ENCODE data around the gene PRELP.

PRELP gene

DNA sequence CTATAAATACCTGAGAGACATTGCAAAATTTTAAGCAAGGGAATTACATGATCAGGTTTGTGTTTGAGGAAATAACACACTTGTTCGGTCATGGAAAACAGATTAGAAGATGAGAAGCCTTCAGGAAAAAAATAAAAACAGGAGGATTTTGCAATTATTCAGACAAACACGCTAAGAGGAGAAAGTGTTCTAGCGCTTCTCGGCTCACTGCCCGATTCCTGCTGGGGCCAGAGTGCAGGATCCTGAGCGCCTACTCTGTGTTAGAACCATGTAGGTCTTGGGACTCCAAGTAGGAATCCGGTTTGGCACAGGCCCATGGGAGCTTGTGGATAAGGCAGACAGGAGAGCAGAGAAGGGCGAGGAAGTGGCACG lies 8.1 kb upstream of the PRELP start:
- TF ChIP-seq ZFX (IDR thresholded peaks at IDR 0.05; ENCODE audit: borderline replicate concordance), result no peak
- TF ChIP-seq, protein P1, sequence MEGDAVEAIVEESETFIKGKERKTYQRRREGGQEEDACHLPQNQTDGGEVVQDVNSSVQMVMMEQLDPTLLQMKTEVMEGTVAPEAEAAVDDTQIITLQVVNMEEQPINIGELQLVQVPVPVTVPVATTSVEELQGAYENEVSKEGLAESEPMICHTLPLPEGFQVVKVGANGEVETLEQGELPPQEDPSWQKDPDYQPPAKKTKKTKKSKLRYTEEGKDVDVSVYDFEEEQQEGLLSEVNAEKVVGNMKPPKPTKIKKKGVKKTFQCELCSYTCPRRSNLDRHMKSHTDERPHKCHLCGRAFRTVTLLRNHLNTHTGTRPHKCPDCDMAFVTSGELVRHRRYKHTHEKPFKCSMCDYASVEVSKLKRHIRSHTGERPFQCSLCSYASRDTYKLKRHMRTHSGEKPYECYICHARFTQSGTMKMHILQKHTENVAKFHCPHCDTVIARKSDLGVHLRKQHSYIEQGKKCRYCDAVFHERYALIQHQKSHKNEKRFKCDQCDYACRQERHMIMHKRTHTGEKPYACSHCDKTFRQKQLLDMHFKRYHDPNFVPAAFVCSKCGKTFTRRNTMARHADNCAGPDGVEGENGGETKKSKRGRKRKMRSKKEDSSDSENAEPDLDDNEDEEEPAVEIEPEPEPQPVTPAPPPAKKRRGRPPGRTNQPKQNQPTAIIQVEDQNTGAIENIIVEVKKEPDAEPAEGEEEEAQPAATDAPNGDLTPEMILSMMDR (IDR thresholded peaks at IDR 0.05), result no peak
- no peak overlapping the region for H3K27ac ChIP-seq

DNA sequence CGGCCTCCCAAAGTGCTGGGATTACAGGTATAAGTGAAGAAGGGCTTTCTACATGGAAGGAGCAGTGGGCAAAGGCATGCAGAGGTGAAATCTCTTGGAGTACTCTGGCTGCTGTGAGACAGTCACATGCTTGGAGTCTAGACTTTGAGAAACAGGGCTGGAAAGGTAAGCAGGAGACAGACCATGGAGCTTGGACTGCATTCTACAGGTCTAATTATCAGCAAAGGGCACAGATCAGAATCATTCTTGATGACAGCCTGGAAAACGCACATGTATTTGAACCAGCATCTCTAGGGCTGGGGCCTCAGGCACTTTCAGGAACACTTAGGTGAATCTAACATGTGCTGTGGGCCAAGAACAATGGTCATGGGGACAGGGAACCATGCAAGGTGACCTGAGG lies 7.3 kb upstream of the PRELP start:
- TF ChIP-seq, protein P1 (IDR thresholded peaks at IDR 0.05), result no peak
- TF ChIP-seq ZFX (IDR thresholded peaks at IDR 0.05; ENCODE audit: borderline replicate concordance), result no peak
- no peak overlapping the region for H3K27ac ChIP-seq

DNA sequence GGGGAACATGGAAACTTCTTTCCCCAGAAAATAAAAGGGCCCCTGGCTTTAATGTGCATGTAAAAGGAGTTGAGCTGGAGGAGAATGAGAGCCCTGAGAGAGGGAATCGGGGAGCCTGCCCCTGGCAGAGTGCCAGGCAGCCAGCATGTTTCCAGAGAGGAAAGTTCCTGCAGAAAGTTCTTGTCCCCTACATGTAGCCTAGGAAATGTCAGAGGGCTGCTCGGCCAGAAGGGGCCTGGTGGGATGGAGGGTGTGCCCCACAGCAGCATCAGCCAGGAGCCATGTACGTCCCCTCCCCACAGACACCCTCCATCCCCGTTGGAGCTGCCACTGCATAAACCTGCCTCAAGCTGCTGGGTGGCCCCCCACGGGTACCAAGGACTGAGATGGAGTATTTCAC lies 5.4 kb upstream of the PRELP start:
- no peak overlapping the region for H3K27ac ChIP-seq
- TF ChIP-seq, protein P1 (IDR thresholded peaks at IDR 0.05), result no peak
- TF ChIP-seq ZFX (IDR thresholded peaks at IDR 0.05; ENCODE audit: borderline replicate concordance), result no peak

DNA sequence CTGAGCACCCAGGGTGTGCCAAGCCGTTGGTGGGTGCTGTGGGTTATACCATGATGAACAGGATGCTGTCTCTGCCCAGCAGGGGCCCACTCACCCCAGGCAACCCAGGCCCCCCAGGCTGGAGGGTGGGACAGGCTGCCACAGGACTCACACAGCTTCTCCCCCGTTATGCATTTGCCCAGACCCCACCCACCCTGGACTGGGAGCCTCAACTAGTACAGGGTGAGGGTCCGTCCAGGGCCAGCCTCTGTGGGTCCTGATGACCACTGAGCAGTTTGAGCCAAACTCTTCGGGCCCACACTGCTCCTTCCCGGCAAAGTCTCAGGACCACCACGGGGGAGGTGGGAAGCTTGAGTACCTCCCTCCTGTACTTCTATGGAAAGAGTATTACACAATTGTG lies 3.8 kb upstream of the PRELP start:
- TF ChIP-seq, protein P1 (IDR thresholded peaks at IDR 0.05), result no peak
- no peak for TF ChIP-seq ZFX (IDR thresholded peaks at IDR 0.05; ENCODE audit: borderline replicate concordance)
- H3K27ac ChIP-seq, result no peak overlapping the region

DNA sequence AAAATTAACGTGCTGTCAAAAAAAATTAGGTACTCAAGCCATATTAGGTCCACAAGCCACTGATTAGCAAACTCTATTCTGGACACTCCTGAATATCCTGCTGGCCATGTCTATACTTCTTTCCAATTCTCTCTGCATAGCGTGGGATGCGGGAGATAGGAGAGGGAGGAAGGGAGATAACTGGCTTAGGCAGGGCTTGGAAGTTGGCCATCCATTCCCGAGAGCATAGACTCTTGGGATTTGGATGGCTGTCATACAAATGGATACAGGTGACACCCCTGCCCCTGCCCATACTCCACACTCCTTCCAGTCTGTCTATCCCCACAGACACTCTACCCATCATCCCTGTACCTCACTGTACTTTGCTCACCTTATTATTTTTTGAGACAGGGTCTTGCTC lies 2.3 kb upstream of the PRELP start:
- TF ChIP-seq, protein P1 (IDR thresholded peaks at IDR 0.05), result no peak
- TF ChIP-seq ZFX (IDR thresholded peaks at IDR 0.05; ENCODE audit: borderline replicate concordance), result no peak
- no peak overlapping the region for H3K27ac ChIP-seq

DNA sequence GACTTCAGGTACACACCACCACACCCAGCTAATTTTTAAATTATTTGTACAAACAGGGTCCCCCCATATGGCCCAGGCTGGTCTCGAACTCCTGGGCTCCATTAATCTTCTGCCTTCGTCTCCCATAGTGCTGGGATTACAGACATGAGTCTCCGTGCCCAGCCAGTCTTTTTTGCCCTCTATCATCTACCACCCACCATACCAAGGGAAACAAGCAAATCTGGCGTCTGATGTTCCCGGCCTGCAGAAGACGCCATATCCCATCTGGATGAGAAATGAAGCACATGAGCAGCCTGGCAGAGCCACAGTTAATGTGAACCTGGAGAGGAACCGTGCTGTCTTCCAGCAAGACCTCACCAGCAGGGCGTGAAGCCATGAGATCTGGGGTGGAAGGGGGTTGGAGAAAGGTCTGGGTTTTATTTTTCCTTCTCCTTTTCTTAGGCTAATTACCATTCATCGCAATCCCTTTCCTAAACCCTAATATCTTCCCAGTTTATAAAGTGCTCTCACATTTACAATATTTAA lies 1.8 kb upstream of the PRELP start:
- TF ChIP-seq, protein P1 (IDR thresholded peaks at IDR 0.05), result no peak
- no peak for TF ChIP-seq ZFX (IDR thresholded peaks at IDR 0.05; ENCODE audit: borderline replicate concordance)
- no peak overlapping the region for H3K27ac ChIP-seq

DNA sequence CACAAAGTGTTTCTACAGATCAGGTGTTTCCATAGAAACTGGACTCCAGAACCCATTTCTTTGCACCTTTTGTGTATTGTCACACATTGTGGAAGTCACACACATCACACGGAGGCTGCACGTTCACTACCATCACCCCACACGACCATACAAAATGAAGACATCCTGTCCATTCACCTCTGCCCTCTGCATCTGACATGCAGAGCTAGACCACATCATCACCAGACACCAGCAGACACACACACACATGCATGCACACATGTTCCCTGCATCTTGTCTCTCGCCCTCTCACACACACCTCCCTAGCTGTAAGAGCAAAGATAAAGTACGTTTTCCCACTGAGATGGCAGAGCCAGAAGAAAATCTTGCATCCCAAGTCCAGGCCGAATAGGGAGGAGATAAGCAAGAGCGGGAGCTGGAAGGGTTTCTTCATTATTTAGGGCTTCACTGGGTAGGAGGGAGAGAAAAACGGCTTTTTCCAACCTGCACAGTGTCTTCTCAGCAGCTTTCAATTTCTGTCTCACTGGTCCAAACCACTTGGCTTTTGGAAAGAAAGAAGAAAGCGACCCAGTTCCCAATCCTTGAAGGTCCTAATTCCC lies 709 bp downstream of the PRELP start:
- TF ChIP-seq, protein P1 (IDR thresholded peaks at IDR 0.05), result no peak
- no peak for TF ChIP-seq ZFX (IDR thresholded peaks at IDR 0.05; ENCODE audit: borderline replicate concordance)
- no peak overlapping the region for H3K27ac ChIP-seq
